ENCODE data around the gene SDK1. TPM values are rescaled to one million over a fixed set of nuclear protein-coding genes. Genes with fewer than 3 reads are reported as not detected.

SDK1 gene
- total RNA-seq, 1 donor = 0.43 TPM

GRCh38 chr7:4003503-4003902, 702.5 kb downstream of the SDK1 start:
- no peak for DNase-seq (ENCODE audit: low read depth)
- TF ChIP-seq, protein P1, sequence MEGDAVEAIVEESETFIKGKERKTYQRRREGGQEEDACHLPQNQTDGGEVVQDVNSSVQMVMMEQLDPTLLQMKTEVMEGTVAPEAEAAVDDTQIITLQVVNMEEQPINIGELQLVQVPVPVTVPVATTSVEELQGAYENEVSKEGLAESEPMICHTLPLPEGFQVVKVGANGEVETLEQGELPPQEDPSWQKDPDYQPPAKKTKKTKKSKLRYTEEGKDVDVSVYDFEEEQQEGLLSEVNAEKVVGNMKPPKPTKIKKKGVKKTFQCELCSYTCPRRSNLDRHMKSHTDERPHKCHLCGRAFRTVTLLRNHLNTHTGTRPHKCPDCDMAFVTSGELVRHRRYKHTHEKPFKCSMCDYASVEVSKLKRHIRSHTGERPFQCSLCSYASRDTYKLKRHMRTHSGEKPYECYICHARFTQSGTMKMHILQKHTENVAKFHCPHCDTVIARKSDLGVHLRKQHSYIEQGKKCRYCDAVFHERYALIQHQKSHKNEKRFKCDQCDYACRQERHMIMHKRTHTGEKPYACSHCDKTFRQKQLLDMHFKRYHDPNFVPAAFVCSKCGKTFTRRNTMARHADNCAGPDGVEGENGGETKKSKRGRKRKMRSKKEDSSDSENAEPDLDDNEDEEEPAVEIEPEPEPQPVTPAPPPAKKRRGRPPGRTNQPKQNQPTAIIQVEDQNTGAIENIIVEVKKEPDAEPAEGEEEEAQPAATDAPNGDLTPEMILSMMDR (IDR thresholded peaks at IDR 0.05; ENCODE audit: insufficient read depth, low read depth, low read length) = no peak
- H3K4me3 ChIP-seq (ENCODE audit: low read depth, low read length) = no peak overlapping the region

DNA sequence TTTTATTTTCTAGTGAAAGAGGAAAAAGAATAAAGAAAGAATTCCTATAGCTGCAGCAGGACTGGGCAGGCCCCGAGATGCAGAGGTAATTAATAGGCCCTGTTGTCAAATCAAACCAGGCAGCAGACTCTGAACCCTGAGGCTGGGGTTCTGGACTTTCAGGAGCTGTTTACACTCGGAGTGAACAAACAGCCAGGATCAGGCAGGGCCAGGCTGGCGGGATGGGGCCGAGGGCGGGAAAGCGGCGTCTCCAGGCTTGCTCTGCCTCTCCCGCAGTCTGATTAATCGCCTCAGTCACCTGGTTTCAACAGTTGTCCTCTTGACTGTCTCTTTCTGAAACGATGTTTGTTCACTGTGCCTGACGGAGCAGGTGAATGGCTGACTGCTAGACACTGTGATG, 705.6 kb downstream of the SDK1 start:
- TF ChIP-seq, protein P1 (IDR thresholded peaks at IDR 0.05; ENCODE audit: insufficient read depth, low read depth, low read length) = no peak
- H3K4me3 ChIP-seq (ENCODE audit: low read depth, low read length) = no peak overlapping the region
- DNase-seq (ENCODE audit: low read depth) = no peak

- DNase-seq (ENCODE audit: low read depth) = no peak
- no peak overlapping the region for H3K4me3 ChIP-seq (ENCODE audit: low read depth, low read length)
- TF ChIP-seq, protein P1 (IDR thresholded peaks at IDR 0.05; ENCODE audit: insufficient read depth, low read depth, low read length) = no peak
Measured at GRCh38 chr7:4009211-4010060, 708.4 kb downstream of the SDK1 start.

DNA sequence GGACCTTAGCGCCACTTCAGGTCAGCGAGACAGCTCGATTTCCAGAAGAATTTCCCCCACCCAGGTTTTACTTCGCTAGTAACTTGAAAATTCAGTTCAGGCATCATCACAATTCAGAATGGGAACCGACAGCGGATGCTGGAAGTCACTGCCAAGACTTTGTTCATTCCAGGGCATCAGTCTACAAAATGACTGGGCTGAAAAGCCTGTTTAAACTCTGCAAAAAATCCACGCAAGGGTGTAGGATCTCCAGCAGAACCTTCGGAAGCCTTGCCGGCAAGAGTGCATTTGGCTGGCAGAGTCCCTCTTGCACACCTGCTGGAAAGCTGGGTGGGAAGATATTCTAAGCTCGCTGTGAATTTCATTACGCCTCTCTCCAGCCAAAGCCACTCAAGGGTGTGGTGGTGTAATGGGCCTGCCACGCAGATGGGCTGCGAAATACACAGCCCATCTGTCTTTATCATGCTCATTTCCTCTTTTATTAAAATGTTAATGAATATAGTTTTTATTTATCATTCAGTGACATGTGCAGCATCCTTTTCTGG, 709.1 kb downstream of the SDK1 start:
- H3K4me3 ChIP-seq (ENCODE audit: low read depth, low read length) = no peak overlapping the region
- TF ChIP-seq, protein P1 (IDR thresholded peaks at IDR 0.05; ENCODE audit: insufficient read depth, low read depth, low read length) = no peak
- no peak for DNase-seq (ENCODE audit: low read depth)

DNA sequence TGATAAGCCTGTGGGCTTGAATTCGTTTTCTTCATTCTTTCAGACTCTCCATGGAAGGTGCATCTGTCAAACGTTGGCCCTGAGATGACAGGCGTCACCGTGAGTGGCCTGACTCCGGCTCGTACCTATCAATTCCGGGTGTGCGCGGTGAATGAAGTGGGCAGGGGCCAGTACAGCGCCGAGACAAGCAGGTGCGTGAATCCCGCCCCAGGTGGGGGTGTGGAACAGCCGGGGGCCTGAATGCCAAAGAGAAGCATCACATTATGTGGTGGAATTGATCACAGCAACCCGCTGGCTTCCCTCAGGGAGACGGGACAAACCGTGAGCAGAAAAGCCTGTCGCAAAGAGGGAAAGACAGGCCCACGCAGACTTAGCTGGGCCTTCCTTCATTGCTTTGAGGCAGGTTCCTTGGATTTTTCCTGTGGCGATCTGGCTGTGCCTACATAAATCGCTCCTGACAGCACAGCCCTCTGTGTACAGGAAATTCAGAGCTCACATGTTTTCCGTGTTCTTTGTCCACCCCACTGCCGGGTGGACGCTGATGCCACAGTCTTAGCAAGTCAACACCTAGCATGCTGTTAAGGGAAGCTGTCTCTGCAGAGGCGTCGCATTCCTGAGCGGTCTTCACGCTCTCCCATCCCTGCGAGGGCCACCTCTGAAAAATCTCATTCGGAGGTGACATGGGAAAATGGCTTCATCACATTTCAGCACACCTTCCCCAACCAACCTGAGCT, 710.0 kb downstream of the SDK1 start:
- no peak overlapping the region for H3K4me3 ChIP-seq (ENCODE audit: low read depth, low read length)
- no peak for DNase-seq (ENCODE audit: low read depth)
- TF ChIP-seq, protein P1 (IDR thresholded peaks at IDR 0.05; ENCODE audit: insufficient read depth, low read depth, low read length) = no peak

GRCh38 chr7:4013793-4014192, 712.7 kb downstream of the SDK1 start:
- DNase-seq (ENCODE audit: low read depth) = no peak
- TF ChIP-seq, protein P1 (IDR thresholded peaks at IDR 0.05; ENCODE audit: insufficient read depth, low read depth, low read length) = no peak
- H3K4me3 ChIP-seq (ENCODE audit: low read depth, low read length) = no peak overlapping the region
